GM23248 (cell line): ENCODE data around the gene SMG5. TPM values are rescaled to one million over a fixed set of nuclear protein-coding genes. Genes with fewer than 3 reads are reported as not detected.

Source experiments
- DNase-seq: peaks from one replicate; pipeline ENCODE4 v3.0.0-alpha.2; 2015
- H2AFZ ChIP-seq: fragments of 200-600 bp; sonication (generic); 2 replicates; pipeline ENCODE4 v1.6.1; 2016; ENCODE audit warnings: antibody characterized with exemption
- H3F3A ChIP-seq: fragments of 200-600 bp; sonication (generic); 2 replicates; pipeline ENCODE4 v1.6.1; 2016; ENCODE audit warnings: mild to moderate bottlenecking, antibody characterized with exemption, mixed run types; ENCODE audit not compliant: insufficient read depth
- H3K27ac ChIP-seq: fragments of 200-600 bp; sonication (generic); 2 replicates; pipeline ENCODE4 v1.5.1; 2016; ENCODE audit warnings: mild to moderate bottlenecking
- H3K27me3 ChIP-seq: fragments of 200-600 bp; sonication (generic); replicated peaks from 2 replicates; pipeline ENCODE4 v1.6.1; 2016; ENCODE audit warnings: mild to moderate bottlenecking; ENCODE audit not compliant: insufficient read depth
- H3K36me3 ChIP-seq: fragments of 200-600 bp; sonication (generic); 2 replicates; pipeline ENCODE4 v1.6.1; 2016; ENCODE audit warnings: low read depth, mild to moderate bottlenecking
- H3K4me1 ChIP-seq: fragments of 200-600 bp; sonication (generic); 2 replicates; pipeline ENCODE4 v1.6.1; 2016; ENCODE audit warnings: mild to moderate bottlenecking; ENCODE audit not compliant: insufficient read depth
- H3K4me2 ChIP-seq: fragments of 200-600 bp; sonication (generic); one replicate; pipeline ENCODE4 v1.6.1; 2016; ENCODE audit warnings: mild to moderate bottlenecking; ENCODE audit not compliant: unreplicated experiment
- H3K4me3 ChIP-seq: fragments of 200-600 bp; sonication (generic); 2 replicates; pipeline ENCODE4 v1.5.1; 2016; ENCODE audit warnings: mild to moderate bottlenecking
- H3K79me2 ChIP-seq: fragments of 200-600 bp; sonication (generic); 2 replicates; pipeline ENCODE4 v1.6.1; 2016; ENCODE audit warnings: mild to moderate bottlenecking; ENCODE audit not compliant: insufficient read depth
- H3K9ac ChIP-seq: fragments of 200-600 bp; sonication (generic); 2 replicates; pipeline ENCODE4 v1.6.1; 2016; ENCODE audit warnings: mild to moderate bottlenecking
- H3K9me2 ChIP-seq: fragments of 200-600 bp; sonication (generic); 2 replicates; pipeline ENCODE4 v1.6.1; 2016; ENCODE audit warnings: mixed run types, mild to moderate bottlenecking, moderate library complexity; ENCODE audit not compliant: insufficient read depth
- H3K9me3 ChIP-seq: fragments of 200-600 bp; sonication (generic); one replicate; pipeline ENCODE4 v1.6.1; 2017; ENCODE audit warnings: low read depth
- H4K20me1 ChIP-seq: fragments of 200-600 bp; sonication (generic); 2 replicates; pipeline ENCODE4 v1.6.0; 2016; ENCODE audit not compliant: insufficient read depth
- EZH2 ChIP-seq: fragments of 200-600 bp; sonication (generic); IDR thresholded peaks from 2 replicates; pipeline ENCODE4 v1.6.1; 2018; ENCODE audit warnings: antibody characterized with exemption, mild to moderate bottlenecking; ENCODE audit not compliant: insufficient read depth, poor library complexity, severe bottlenecking
- EZH2phosphoT487 ChIP-seq: fragments of 200-600 bp; sonication (generic); IDR thresholded peaks from 2 replicates; pipeline ENCODE4 v1.6.1; 2018; ENCODE audit warnings: antibody characterized with exemption, moderate library complexity, mild to moderate bottlenecking, low read depth; ENCODE audit not compliant: insufficient read depth
- WGBS, 2 experiments: methylation state at CpG; one replicate each; pipeline ENCODE4 v1.1.6; 2015 to 2017; ENCODE audit warnings: low lambda C conversion rate in 2 of 2, low coverage in 1 of 2; ENCODE audit errors: missing lambda C conversion rate in 2 of 2; 5-methylcytosine and 5-hydroxymethylcytosine counted together
- in situ Hi-C: fragments of 300-500 bp; cut with MboI; formaldehyde crosslinking; loops from 2 replicates; pipeline ENCODE4 v1.15.0; 2020
- polyA plus RNA-seq: library from polyadenylated mRNA; unstranded; fragments of >200 nt; fragmentation: Nextera tagmentation; extraction: Ambion mirVana; gene quantifications from 2 replicates; pipeline ENCODE4 v1.2.1, GENCODE V29; 2016
- total RNA-seq: library from RNA; depleted of rRNA; stranded (reverse); fragments of >200 nt; shearing (Covaris generic); gene quantifications from 2 replicates; pipeline ENCODE4 v1.2.3, GENCODE V29; 2014

Gene SMG5
- total and polyA plus RNA-seq, 2 experiments from 2014 or later: 32.2 to 60.0 TPM

- Histone ChIP-seq H3K9me3 (no peaks in the 10 kb centered on the region), H3K4me1 (peaks cover 7% of the 10 kb centered on the region), H3K9ac (no peak overlapping the region), H3F3A (peaks cover 4% of the 10 kb centered on the region; the same call in 1 of the 2 replicates), H3K79me2 (no peaks in the 10 kb centered on the region), H3K4me2 (no peak overlapping the region), H3K27ac (no peak overlapping the region), H2AFZ (no peak overlapping the region), H4K20me1 (no peaks in the 10 kb centered on the region), H3K4me3 (no peak overlapping the region), H3K36me3 (no peaks in the 10 kb centered on the region), H3K27me3 (no peaks in the 10 kb centered on the region), H3K9me2 (no peaks in the 10 kb centered on the region)
- TF ChIP-seq EZH2 (no peak), EZH2phosphoT487 (no peak)
- 100% methylated on average over 2 of the region's 2 CpGs for WGBS, 2 experiments
- in situ Hi-C loops: no loop called here
- no peak for DNase-seq
These were observed 38.5 kb downstream of the SMG5 start for GRCh38 chr1:156244126-156244525.

GRCh38 chr1:156242738-156243137 is 39.9 kb downstream of the SMG5 start:
- DNase-seq: no peak
- H3F3A ChIP-seq: no peaks in the 10 kb centered on the region; the same call in 1 of the 2 replicates
- no peaks in the 10 kb centered on the region for H3K27me3 ChIP-seq
- in situ Hi-C loops: no loop called here
- no peaks in the 10 kb centered on the region for H3K36me3 ChIP-seq
- H3K79me2 ChIP-seq: no peaks in the 10 kb centered on the region
- TF ChIP-seq EZH2: no peak
- TF ChIP-seq EZH2phosphoT487: no peak
- H3K9ac ChIP-seq: no peak overlapping the region
- no peaks in the 10 kb centered on the region for H3K9me2 ChIP-seq
- H3K4me2 ChIP-seq: no peak overlapping the region
- 78 to 84% methylated on average over 8 to 10 of the region's 10 CpGs for WGBS, 2 experiments
- peaks cover 7% of the 10 kb centered on the region for H3K4me1 ChIP-seq
- no peaks in the 10 kb centered on the region for H3K9me3 ChIP-seq
- no peak overlapping the region for H3K4me3 ChIP-seq
- no peaks in the 10 kb centered on the region for H4K20me1 ChIP-seq
- no peak overlapping the region for H3K27ac ChIP-seq
- H2AFZ ChIP-seq: no peak overlapping the region

- Histone ChIP-seq H2AFZ (no peak within 1 kb of the TSS), H3K79me2 (no peaks in the 10 kb centered on the region), H3F3A (no peaks in the 10 kb centered on the region), H3K4me1 (peaks cover 7% of the 10 kb centered on the region), H4K20me1 (no peaks in the 10 kb centered on the region), H3K36me3 (no peaks in the 10 kb centered on the region), H3K27me3 (no peaks in the 10 kb centered on the region), H3K9me3 (no peaks in the 10 kb centered on the region), H3K9me2 (no peaks in the 10 kb centered on the region), H3K9ac (peak within 1 kb of the TSS; percentile 16; the same call in 1 of the 2 replicates), H3K4me2 (no peak within 1 kb of the TSS), H3K27ac (no peak within 1 kb of the TSS), H3K4me3 (no peak within 1 kb of the TSS)
- DNase-seq: no peak
- WGBS, 2 experiments: 80 to 94% methylated on average over 12 to 13 of the region's 14 CpGs
- in situ Hi-C loops: no loop called here
- TF ChIP-seq EZH2phosphoT487 (no peak), EZH2 (no peak)
These were observed 40.7 kb downstream of the SMG5 start, which contains the start of gene BGLAP for GRCh38 chr1:156241926-156242325. Gene BGLAP, plus strand, starts transcription at chr1:156242184. Its CDS starts 48 bp downstream, at chr1:156242232.

GRCh38 chr1:156241311-156241811 is 41.3 kb downstream of the SMG5 start:
- Histone ChIP-seq H3K9me2 (no peaks in the 10 kb centered on the region), H3K9ac (peak overlapping the region; percentile 16; the same call in 1 of the 2 replicates), H3K79me2 (no peaks in the 10 kb centered on the region), H3K36me3 (no peaks in the 10 kb centered on the region), H3F3A (no peaks in the 10 kb centered on the region), H3K27me3 (no peaks in the 10 kb centered on the region), H4K20me1 (no peaks in the 10 kb centered on the region), H3K27ac (no peak overlapping the region), H2AFZ (no peak overlapping the region), H3K4me2 (no peak overlapping the region), H3K4me1 (peaks cover 7% of the 10 kb centered on the region), H3K4me3 (no peak overlapping the region), H3K9me3 (no peaks in the 10 kb centered on the region)
- 44% methylated on average over 15 of the region's 15 CpGs for WGBS, 2 experiments
- TF ChIP-seq EZH2phosphoT487: no peak
- no peak for TF ChIP-seq EZH2
- DNase-seq: peak; percentile 73
- in situ Hi-C loops: no loop called here
